NOMO-1 (cell line): ENCODE results near the gene AACS.

Experiments used
- DNase-seq, 2 experiments: peaks; one replicate each; lab custom pipeline; 2025; ENCODE audit not compliant: unreplicated experiment in 2 of 2; lab: John Stamatoyannopoulos, UW

The AACS gene

DNA sequence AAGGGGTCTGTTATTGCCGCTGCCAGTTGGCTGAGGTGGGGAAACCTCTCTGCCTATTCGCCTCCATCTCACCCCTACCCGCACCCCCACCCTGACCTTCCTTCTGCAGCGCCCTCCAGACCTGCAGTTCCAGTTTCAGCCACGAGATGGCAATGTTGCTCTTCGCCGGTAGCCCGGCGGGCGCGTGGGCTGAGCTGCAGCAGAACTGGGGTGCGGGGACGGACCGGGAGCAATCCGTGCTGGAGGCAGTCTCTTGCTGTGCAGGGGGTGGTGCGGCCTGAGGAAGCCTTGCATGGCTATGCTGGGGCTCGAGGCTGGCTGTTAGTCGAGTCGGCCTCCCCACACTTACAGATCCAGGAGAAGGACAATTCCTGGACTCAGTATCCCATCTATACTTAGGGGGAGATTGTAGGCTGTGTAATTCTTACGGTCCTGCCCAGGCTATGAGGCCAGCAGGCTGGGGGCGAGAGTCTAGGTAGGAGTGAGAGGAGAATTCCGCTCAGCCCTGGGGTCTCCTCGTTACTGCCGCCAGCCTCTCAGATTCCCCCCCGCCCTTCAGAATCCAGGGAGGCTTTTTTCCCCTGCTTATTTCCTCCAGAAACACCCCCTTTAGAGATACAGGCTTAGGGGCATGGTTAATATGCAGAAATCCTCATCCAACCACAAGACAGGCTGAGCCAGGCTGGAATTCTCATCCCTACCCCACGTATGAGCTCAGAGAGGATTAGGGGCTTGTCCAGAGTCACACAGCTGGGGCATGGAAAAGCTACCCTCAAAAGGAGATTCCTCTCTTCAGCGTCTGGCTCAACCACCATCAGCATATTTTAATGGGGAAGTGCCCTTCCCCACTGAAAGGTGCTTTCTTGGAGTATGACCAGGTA is 118.2 kb downstream of the AACS start:
- DNase-seq = peak; percentile 58 to 78

DNA sequence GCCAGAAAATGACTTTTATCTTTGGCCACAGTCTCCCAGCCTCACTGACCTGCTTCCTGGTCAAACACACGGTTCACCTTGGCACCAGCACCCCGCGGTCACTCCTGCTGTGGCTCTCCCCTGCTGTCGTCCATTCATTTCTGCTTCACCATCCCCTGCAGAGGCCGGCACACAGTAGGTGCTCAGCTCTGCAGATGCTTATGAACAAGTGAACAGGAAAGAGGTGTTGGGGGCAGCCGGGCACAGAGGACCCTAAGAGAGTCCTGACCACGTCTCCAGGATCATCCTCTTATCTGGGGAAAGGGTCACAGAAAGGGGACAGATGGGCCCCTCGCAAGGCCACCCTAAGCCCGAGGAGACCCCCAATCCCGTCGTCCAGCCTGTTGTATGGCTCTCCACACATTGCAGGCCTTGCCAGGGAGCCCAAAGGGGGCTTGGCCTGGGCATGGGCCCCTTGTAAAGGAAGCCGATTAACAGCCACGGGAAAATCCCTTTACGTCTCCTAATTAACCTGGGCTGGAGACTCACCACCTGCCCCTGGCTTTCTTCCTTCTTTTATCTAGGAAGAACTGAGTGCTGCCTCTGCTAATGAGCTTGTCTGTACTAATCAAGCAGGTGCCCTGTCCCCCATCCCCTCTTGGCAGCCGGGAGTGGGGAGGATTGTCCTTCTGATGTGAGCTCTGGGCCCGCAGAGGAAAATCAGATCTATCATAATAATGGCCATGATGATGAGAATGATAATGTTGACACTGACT is 119.2 kb downstream of the AACS start:
- no peak for DNase-seq

DNA sequence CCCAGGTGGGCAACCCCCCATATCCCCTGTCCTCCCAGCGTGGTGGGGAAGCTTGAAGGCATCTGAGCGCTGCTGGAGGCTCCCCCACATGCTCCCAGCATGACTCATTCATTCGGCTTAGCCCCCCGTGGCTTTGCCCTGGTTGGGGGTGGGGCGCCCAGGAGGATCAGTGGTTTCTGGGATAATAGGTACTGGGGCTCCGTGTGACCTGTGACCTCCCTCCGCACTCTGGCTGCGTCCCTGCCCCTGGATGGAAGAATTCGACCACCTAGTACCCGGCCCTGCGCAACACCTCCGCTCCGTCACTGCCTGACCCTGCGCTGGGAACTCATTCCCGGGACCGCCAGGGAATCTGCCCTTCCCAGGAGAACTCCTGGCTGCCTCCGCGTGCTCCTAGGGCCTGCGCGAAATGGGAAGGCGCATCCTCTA is 120.1 kb downstream of the AACS start:
- no peak for DNase-seq

DNA sequence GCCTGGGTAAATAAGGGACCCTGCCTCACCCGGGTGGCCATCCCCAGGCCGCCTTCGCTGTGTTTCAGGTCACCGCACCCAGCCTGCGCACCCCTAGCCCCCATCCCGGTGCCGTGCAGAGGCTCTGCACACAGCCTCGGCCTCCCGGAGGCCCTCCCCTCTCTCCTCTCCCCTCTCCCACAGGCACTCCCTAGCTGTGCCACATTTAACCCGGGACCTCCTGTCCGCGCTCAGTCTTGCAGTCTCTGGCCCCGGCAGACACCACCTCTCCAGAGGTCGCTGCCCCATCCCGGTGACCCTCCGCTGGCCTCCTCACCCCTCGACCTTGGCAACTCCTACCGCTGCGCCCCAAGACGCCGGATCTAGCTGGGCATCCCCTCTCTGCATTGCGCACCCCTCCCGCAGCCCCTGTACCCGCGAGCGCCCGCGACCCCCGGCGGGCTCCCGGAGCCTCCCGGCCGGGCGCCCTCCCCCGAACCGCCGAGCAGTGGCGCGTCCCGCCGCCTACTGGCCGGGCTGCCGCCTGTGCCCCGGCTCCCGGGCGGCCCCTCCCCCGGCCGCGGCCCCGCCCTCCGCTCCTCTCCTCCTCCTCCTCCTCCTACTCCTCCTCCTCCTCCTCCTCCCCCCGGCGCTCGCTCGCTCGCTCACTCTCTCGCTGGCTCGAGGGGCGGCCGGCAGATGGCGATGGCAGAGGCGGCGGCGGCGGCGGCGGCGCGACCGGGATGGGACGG is 120.7 kb downstream of the AACS start, which contains the start of gene TMEM132B:
TSS of gene TMEM132B (plus strand) at position 647 of the 731 bp plus-strand sequence.
- peak; percentile 61 to 82 for DNase-seq

DNA sequence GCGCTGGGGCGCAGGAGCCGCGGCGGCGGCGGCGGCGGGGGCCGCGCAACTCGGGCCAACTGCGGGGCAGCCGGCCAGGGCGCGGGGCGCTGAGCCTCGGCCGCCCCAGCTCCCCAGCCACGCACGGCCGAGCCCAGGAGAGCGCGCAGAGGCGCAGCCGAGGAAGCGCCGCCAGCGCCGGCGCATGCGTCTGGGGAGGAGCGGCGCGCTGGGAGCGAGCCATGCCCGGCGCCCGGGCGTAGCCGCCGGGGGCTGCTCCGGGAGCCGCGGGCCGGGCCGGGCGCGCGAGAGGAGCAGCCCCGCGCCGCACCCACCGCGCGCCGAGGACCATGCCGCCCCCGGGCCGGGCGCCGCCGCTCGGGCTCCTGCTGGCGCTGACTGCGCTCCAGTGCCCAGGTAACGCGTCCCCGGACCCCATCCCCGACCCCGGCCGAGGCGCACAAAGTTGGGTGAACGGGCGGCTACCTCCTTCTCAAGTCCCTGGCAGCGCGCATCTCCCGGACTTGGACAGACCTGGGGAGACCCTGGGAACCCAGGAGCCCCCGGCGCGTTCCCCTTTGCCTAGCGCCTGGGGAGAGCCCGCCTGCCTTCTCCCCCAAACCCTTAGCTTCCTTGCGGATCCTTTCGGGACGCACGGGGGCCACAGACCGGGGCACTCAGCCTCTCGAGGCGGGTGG is 121.4 kb downstream of the AACS start:
- DNase-seq = no peak

DNA sequence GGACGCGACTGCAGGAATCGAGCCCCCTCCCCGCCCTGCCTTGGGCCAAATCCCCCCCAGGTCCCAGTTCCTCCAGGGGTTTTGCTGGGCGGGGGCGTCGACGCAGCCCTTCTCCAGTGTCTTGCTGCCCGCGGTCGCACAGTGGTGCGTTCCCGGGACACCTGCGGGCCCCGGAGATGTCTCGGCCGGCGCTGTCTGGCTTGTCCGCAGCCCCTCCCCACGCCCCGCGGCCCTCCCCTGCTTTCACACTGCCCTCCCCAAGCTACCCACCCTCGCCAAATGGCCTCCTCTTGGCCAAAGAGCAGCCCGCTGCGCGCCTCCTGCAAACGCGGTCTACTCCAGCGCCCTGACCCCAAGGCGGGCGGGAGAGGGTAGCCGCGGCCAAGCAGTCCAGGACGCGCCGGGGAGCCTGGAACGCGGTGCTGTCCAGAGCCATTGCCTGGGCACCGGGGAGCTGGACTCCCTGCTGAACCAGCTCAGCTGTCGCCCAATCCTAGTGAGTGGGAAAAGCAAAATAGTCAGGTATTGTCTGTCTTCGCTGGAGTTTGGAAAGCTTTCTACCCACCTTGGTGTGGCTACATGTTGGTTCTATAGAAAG is 122.0 kb downstream of the AACS start:
- DNase-seq = no peak

DNA sequence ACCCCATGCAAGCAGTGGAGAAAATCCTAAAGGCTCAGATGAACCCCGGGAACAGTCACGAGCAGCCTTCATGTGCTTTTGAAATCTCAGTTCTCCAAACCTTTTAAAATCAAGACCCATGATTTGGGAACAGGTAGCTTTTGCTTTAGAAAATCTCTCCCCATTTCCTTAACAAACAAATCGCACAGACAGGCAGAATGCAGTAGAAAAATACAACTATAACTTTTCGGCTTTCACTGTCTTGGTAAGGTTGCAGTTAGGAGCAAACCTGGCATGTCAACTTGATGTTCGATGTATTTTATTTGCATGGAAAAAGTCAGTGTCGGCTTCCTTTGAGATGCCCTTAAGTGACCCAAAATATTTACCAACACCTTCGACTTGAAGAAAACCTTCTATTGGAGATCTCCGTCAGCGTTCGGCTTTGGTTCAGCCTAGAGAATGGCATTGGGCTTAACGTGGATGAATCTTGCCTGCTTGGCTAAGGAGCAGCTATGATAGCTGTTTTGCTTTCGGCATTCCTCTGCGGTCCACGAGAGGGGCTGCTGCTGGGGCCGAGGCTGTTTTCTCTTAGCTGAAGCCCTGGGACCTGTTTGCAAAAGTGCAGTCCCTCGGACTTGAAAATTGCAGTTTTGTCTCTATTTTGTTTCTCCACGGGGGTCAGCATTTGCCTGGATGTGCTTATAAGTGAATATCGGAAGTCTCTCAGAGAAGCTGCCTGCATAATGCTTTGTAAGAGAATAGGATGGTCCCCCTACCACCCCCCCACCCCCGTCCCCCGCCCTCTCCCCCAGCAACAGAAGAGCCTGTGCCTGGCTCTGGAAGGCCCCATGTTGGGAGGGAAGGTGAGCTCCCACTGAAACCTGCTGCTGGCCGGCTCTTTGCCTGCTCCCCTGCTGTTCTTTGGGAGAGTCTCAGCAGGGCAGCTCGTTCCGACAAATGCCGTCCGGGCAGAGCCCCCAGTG is 122.8 kb downstream of the AACS start:
- DNase-seq = no peak

DNA sequence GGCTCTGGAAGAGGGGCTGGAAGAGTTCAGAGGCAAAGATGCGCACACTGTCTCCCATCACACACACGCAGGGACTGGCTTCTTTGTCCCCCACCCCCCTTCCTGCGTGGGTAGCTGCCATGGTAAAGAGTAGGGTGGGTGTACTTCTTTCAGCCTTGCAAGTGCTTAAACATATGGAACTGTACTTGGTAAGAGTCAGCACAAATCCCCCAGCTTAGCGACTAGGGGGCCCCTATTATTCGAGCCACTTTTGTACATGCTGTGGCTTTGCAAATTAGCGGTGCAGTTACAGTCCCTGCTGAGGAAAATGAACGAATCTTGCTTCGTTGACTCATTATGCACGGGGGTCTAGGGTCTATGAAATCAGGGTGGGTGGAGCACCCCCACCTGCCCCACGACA is 123.8 kb downstream of the AACS start:
- no peak for DNase-seq

DNA sequence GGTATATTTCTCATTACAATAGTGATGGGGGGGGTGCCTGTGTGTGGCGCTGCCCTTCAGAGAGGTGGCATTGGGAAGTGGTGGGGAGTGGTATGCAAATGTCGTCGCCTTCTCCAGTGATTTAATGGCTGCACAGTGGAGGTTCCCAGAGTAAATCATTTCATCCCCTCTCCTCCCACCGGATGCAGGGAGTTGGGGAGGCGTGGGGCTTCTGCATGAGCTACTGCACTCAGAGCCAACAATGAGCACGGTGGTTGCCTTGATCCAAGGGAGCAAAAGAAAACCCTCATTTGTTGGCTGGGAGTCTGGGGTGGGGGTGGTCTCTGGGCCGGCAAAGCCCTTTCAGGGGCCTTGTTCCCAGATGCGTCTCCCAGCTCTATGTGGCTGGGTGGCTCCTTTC is 124.3 kb downstream of the AACS start:
- DNase-seq = no peak

DNA sequence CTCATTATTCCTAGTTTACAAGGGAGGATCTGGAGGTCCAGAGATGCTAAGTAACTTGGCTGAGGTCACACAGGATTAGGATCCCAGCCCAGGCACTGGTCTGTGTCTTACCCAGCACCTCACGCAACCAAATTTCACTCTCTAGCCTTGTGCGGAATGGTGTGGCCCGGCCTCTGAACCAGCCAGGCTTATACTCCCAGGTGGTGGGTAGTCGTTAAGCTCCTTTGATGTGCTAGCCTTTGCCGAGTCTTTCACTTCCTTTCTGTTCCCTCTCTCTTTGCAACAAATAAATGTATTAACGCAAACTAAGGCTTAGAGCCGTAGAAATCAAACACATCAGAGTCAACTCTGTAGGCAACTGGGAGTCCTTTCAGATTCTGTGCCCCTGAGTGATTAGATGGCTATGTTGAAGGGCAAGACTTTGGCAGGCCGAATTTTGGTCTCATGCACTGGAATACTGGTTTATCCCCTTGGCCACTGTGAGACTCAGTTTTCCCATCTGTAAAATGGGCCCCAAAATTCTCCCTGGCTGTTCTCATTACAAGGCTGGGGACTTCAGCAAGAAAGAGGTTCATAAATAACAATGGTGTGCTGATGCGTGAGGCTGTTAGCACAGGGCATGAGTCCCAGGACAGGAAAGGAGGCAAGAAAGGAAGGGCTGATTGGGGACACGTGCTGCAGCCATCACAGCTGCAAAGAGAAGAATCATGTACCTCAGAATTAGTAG is 126.3 kb downstream of the AACS start:
- no peak for DNase-seq

DNA sequence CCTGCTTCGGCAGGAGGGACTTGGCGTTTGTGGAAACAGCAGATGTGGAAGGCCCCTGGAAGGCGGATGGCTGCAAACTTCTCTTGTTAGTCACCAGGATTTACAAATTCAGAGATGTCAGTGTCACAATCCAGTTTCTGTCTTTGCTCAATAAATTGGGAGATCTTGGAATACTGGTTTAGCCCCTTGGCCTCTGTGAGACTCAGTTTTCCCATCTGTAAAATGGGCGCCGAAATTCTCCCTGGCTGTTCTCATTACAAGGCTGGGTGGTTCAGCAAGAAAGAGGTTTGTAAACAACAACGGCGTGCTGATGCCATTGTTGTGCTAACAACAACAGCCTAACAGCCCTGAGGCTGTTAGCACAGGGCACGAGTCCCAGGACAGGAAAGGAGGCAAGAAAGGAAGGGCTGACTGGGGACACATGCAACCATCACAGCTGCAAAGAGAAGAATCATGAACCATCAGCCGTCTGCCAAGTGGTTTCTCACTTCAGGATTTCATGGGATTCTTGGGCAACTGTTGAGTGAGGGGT is 127.5 kb downstream of the AACS start:
- no peak for DNase-seq
